HG02642 (cell line): ENCODE measurements around the gene HSH2D.

Source experiments
- ATAC-seq: cut with Tn5 transposase; IDR thresholded peaks from one replicate; pipeline ENCODE4 v1.9.1; 2021; ENCODE audit warnings: mild to moderate bottlenecking; ENCODE audit not compliant: unreplicated experiment, poor library complexity

Gene HSH2D

GRCh38 chr19:16188521-16188920, 45.0 kb downstream of the HSH2D start:
- no peak for ATAC-seq

GRCh38 chr19:16190198-16190597, 46.7 kb downstream of the HSH2D start:
- no peak for ATAC-seq

- ATAC-seq: no peak
Measured at GRCh38 chr19:16190736-16191135, 47.3 kb downstream of the HSH2D start.

GRCh38 chr19:16191216-16191908, 47.9 kb downstream of the HSH2D start:
- ATAC-seq: no peak

GRCh38 chr19:16193466-16193865, 50.0 kb downstream of the HSH2D start:
- ATAC-seq: no peak

- no peak for ATAC-seq
Measured at GRCh38 chr19:16197188-16197621, 53.7 kb downstream of the HSH2D start.

- peak; percentile 84 for ATAC-seq
Measured at GRCh38 chr19:16197622-16198369, 54.3 kb downstream of the HSH2D start, which contains the start of gene AP1M1. TSS of gene AP1M1 (plus strand) at chr19:16197911. CDS start at chr19:16198027, 116 bp downstream.

- peak; percentile 11 for ATAC-seq
Measured at GRCh38 chr19:16198370-16198651, 54.8 kb downstream of the HSH2D start.

GRCh38 chr19:16199275-16199932, 55.9 kb downstream of the HSH2D start:
- ATAC-seq: no peak

GRCh38 chr19:16200038-16201010, 56.8 kb downstream of the HSH2D start:
- ATAC-seq: no peak

- ATAC-seq: no peak
Measured at GRCh38 chr19:16201011-16201391, 57.5 kb downstream of the HSH2D start.

GRCh38 chr19:16202320-16203255, 59.1 kb downstream of the HSH2D start:
- ATAC-seq: no peak

- no peak for ATAC-seq
Measured at GRCh38 chr19:16203256-16204004, 59.9 kb downstream of the HSH2D start.

GRCh38 chr19:16204005-16204294, 60.5 kb downstream of the HSH2D start:
- no peak for ATAC-seq

- ATAC-seq: no peak
Measured at GRCh38 chr19:16205205-16206045, 61.9 kb downstream of the HSH2D start.

- ATAC-seq: no peak
Measured at GRCh38 chr19:16206046-16206605, 62.6 kb downstream of the HSH2D start.

GRCh38 chr19:16206637-16207036, 63.2 kb downstream of the HSH2D start:
- no peak for ATAC-seq

- ATAC-seq: no peak
Measured at GRCh38 chr19:16207063-16207462, 63.6 kb downstream of the HSH2D start.
